ENCODE results near the gene WASF1. TPM values are rescaled to one million over a fixed set of nuclear protein-coding genes. Genes with fewer than 3 reads are reported as not detected.
A peak's percentile ranks its signal among the peaks of the same experiment; 100 is the strongest.

Gene WASF1
- total RNA-seq, 1 donor = 18.8 TPM

- H3K79me2 ChIP-seq (ENCODE audit: insufficient read depth, low read length) = peaks cover 83% of the 10 kb centered on the region
- peak; percentile 3 for DNase-seq (ENCODE audit: insufficient read length, low spot score, missing footprints)
- H3K36me3 ChIP-seq (ENCODE audit: insufficient read depth, low read length) = no peaks in the 10 kb centered on the region
Observed at GRCh38 chr6:110183292-110183885, 3.9 kb upstream of the WASF1 start.

GRCh38 chr6:110181131-110182030, 1.9 kb upstream of the WASF1 start:
- Histone ChIP-seq H2AFZ (ENCODE audit: low read length) (peak overlapping the region; percentile 98), H3K4me1 (ENCODE audit: insufficient read depth, low read length) (peaks cover 16% of the 10 kb centered on the region), H4K20me1 (ENCODE audit: insufficient read depth, low read length) (peaks cover 17% of the 10 kb centered on the region), H3K36me3 (ENCODE audit: insufficient read depth, low read length) (no peaks in the 10 kb centered on the region), H3K27ac (ENCODE audit: low read depth, low read length) (peak overlapping the region; percentile 90), H3K9me3 (ENCODE audit: low read depth, low read length) (no peaks in the 10 kb centered on the region), H3K27me3 (ENCODE audit: insufficient read depth, low read length) (no peaks in the 10 kb centered on the region), H3K4me3 (ENCODE audit: insufficient read depth, low read length) (peak overlapping the region; percentile 85), H3K79me2 (ENCODE audit: insufficient read depth, low read length) (peaks cover 73% of the 10 kb centered on the region), H3K4me2 (ENCODE audit: insufficient read depth, low read length) (peak overlapping the region; percentile 90)
- TF ChIP-seq CTCF (IDR thresholded peaks at IDR 0.05; ENCODE audit: extremely low read depth, low read depth, low read length) = no peak
- peak; percentile 72 for DNase-seq (ENCODE audit: insufficient read length, low spot score, missing footprints)

More at GRCh38 chr6:110183292-110183885, 3.9 kb upstream of the WASF1 start:
- H4K20me1 ChIP-seq (ENCODE audit: insufficient read depth, low read length) = peaks cover 16% of the 10 kb centered on the region
- H3K27ac ChIP-seq (ENCODE audit: low read depth, low read length) = no peak overlapping the region
- no peaks in the 10 kb centered on the region for H3K27me3 ChIP-seq (ENCODE audit: insufficient read depth, low read length)
- peaks cover 16% of the 10 kb centered on the region for H3K4me1 ChIP-seq (ENCODE audit: insufficient read depth, low read length)
- H3K4me2 ChIP-seq (ENCODE audit: insufficient read depth, low read length) = no peak overlapping the region
- no peak for TF ChIP-seq CTCF (IDR thresholded peaks at IDR 0.05; ENCODE audit: extremely low read depth, low read depth, low read length)
- no peak overlapping the region for H3K4me3 ChIP-seq (ENCODE audit: insufficient read depth, low read length)
- no peaks in the 10 kb centered on the region for H3K9me3 ChIP-seq (ENCODE audit: low read depth, low read length)
- no peak overlapping the region for H2AFZ ChIP-seq (ENCODE audit: low read length)

GRCh38 chr6:110180228-110181008, 948 bp upstream of the WASF1 start, which contains the start of gene CDC40:
Gene CDC40 (plus strand): TSS chr6:110180427. CDS start chr6:110180445, 18 bp downstream.
- peak; percentile 81 for DNase-seq (ENCODE audit: insufficient read length, low spot score, missing footprints)
- peak within 1 kb of the TSS; percentile 98 for H2AFZ ChIP-seq (ENCODE audit: low read length)
- peak within 1 kb of the TSS; percentile 90 for H3K4me2 ChIP-seq (ENCODE audit: insufficient read depth, low read length)
- peak within 1 kb of the TSS; percentile 90 for H3K27ac ChIP-seq (ENCODE audit: low read depth, low read length)
- H3K36me3 ChIP-seq (ENCODE audit: insufficient read depth, low read length) = no peaks in the 10 kb centered on the region
- H3K9me3 ChIP-seq (ENCODE audit: low read depth, low read length) = no peaks in the 10 kb centered on the region
- peaks cover 16% of the 10 kb centered on the region for H3K4me1 ChIP-seq (ENCODE audit: insufficient read depth, low read length)
- H3K79me2 ChIP-seq (ENCODE audit: insufficient read depth, low read length) = peaks cover 66% of the 10 kb centered on the region
- TF ChIP-seq CTCF (IDR thresholded peaks at IDR 0.05; ENCODE audit: extremely low read depth, low read depth, low read length) = no peak
- no peaks in the 10 kb centered on the region for H3K27me3 ChIP-seq (ENCODE audit: insufficient read depth, low read length)
- peaks cover 14% of the 10 kb centered on the region for H4K20me1 ChIP-seq (ENCODE audit: insufficient read depth, low read length)
- H3K4me3 ChIP-seq (ENCODE audit: insufficient read depth, low read length) = peak within 1 kb of the TSS; percentile 85

Measured in osteoblast (primary cell).